PC-3 (cell line): ENCODE measurements around the gene RNF149. TPM values are rescaled to one million over a fixed set of nuclear protein-coding genes. Genes with fewer than 3 reads are reported as not detected.

Source experiments
- ATAC-seq: fragments of 200-7000 bp; cut with Tn5 transposase; 2 replicates; pipeline ENCODE4 v1.9.1; 2020; ENCODE audit warnings: mild to moderate bottlenecking, moderate library complexity
- BruUV-seq: library from RNA; stranded (reverse); fragments of 400-500 nt; replicated peaks from 2 replicates; lab custom pipeline; 2021; lab: Mats Ljungman, UMichigan
- CTCF ChIA-PET: fragments of 300-600 bp; sonication (Branson Sonifier 250); formaldehyde crosslinking; loops from one replicate; lab custom pipeline; 2022; ENCODE audit warnings: antibody characterized with exemption; lab: Charles Lee
- POLR2A ChIA-PET: fragments of 300-600 bp; sonication (Branson Sonifier 250); formaldehyde crosslinking; loops from one replicate; lab custom pipeline; 2022; ENCODE audit warnings: antibody characterized with exemption; ENCODE audit not compliant: unreplicated experiment; lab: Charles Lee
- DNase-seq: peaks from one replicate; pipeline ENCODE4 v3.0.0-alpha.2; 2015
- H2AFZ ChIP-seq: fragments of 300-600 bp; sonication (generic); 2 replicates; pipeline ENCODE4 v1.6.0; 2016; ENCODE audit warnings: antibody characterized with exemption, low read length
- H3F3A ChIP-seq: fragments of 300-600 bp; sonication (generic); one replicate; pipeline ENCODE4 v1.6.0; 2017; ENCODE audit warnings: antibody characterized with exemption, low read length, control low read depth, mild to moderate bottlenecking; ENCODE audit not compliant: unreplicated experiment
- H3K27ac ChIP-seq: fragments of 300-600 bp; sonication (generic); 2 replicates; pipeline ENCODE4 v1.5.1; 2016; ENCODE audit warnings: mild to moderate bottlenecking, low read length
- H3K27me3 ChIP-seq: fragments of 300-600 bp; sonication (generic); 2 replicates; pipeline ENCODE4 v1.6.1; 2016; ENCODE audit warnings: low read length, mixed read lengths
- H3K36me3 ChIP-seq: fragments of 300-600 bp; sonication (generic); 2 replicates; pipeline ENCODE4 v1.6.1; 2016; ENCODE audit warnings: low read depth, mixed run types, low read length, mixed read lengths
- H3K4me1 ChIP-seq: fragments of 300-600 bp; sonication (generic); 2 replicates; pipeline ENCODE4 v1.5.1; 2016; ENCODE audit warnings: low read length; ENCODE audit not compliant: insufficient read depth
- H3K4me2 ChIP-seq: fragments of 300-600 bp; sonication (generic); 2 replicates; pipeline ENCODE4 v1.6.0; 2016; ENCODE audit warnings: low read length
- H3K4me3 ChIP-seq: fragments of 300-600 bp; sonication (generic); 2 replicates; pipeline ENCODE4 v1.5.1; 2016; ENCODE audit warnings: mild to moderate bottlenecking, low read length, mixed read lengths
- H3K79me2 ChIP-seq: fragments of 300-600 bp; sonication (generic); 2 replicates; pipeline ENCODE4 v1.6.1; 2017; ENCODE audit warnings: low read length, mixed read lengths
- H3K9ac ChIP-seq: fragments of 300-600 bp; sonication (generic); 2 replicates; pipeline ENCODE4 v1.6.0; 2016; ENCODE audit warnings: mild to moderate bottlenecking, low read length
- H3K9me2 ChIP-seq: fragments of 300-600 bp; sonication (generic); replicated peaks from 2 replicates; pipeline ENCODE4 v1.6.1; 2016; ENCODE audit warnings: mixed run types, low read length, mixed read lengths
- H3K9me3 ChIP-seq: fragments of 300-600 bp; sonication (generic); 2 replicates; pipeline ENCODE4 v1.6.1; 2016; ENCODE audit warnings: low read length, mixed read lengths
- H4K20me1 ChIP-seq: fragments of 300-600 bp; sonication (generic); 2 replicates; pipeline ENCODE4 v1.6.1; 2016; ENCODE audit warnings: low read length, mixed read lengths
- CTCF ChIP-seq: fragments of 300-600 bp; sonication (generic); conservative IDR thresholded peaks from 2 replicates; pipeline ENCODE4 v1.5.1; 2017; ENCODE audit warnings: antibody characterized with exemption, low read depth, mild to moderate bottlenecking, low read length
- EZH2 ChIP-seq: fragments of 300-600 bp; sonication (generic); IDR thresholded peaks from one replicate; pipeline ENCODE4 v1.6.1; 2017; ENCODE audit warnings: antibody characterized with exemption, mild to moderate bottlenecking, low read length; ENCODE audit not compliant: unreplicated experiment
- EZH2phosphoT487 ChIP-seq: fragments of 300-600 bp; sonication (generic); IDR thresholded peaks from 2 replicates; pipeline ENCODE4 v1.6.1; 2018; ENCODE audit warnings: mild to moderate bottlenecking, antibody characterized with exemption, low read length, borderline replicate concordance
- intact Hi-C: fragments of 100-400 bp; cut with micrococcal nuclease; formaldehyde crosslinking; loops from 2 replicates; pipeline ENCODE4 v1.9.0; 2023
- total RNA-seq: library from RNA; depleted of rRNA; stranded (reverse); fragments of >200 nt; gene quantifications from 2 replicates; pipeline ENCODE4 v1.2.3, GENCODE V29; 2014

RNF149 gene
- total RNA-seq, 1 experiment from 2014 or later: 47.3 TPM

DNA sequence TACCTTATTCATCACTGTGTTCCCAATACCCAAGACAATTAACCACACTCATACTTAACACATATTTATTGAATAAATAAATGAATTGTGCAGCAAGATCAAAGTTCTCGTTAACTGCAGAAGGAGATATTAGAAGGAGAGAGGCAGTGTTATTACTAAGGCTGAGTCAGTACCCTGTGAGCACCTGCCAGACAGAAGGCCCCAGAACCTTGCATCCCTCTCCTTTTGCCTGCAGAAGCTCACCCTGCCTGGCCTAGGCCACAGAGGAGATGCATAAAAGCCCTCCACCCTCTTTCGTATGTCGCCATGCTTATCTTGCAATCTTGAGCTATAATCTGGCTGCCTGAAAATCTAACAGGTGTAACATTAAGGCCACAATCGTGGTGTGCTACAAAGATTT, 20.5 kb upstream of the RNF149 start:
- H3K9ac ChIP-seq: peak overlapping the region; percentile 85
- CTCF ChIA-PET: no interaction called here
- peak; percentile 71 for DNase-seq

GRCh38 chr2:101328474-101329007, 20.0 kb upstream of the RNF149 start:
- H3K9ac ChIP-seq: peak overlapping the region; percentile 85
- H3K27ac ChIP-seq: peak overlapping the region; percentile 97
- H3K4me2 ChIP-seq: peak overlapping the region; percentile 83
- intact Hi-C loops: loop anchor here (1.0 to 5.0 kb wide), 2 partner anchors 20 to 51 kb away; partner anchors contain the start of gene RNF149
- ChIA-PET CTCF (no interaction called here), POLR2A (interaction anchor here (0.6 kb wide), 2 partner anchors 14 to 191 kb away, joined by 3 to 15 read pairs; no protein-coding TSS in a partner anchor)
- H3F3A ChIP-seq: peaks cover 14% of the 10 kb centered on the region
- H3K79me2 ChIP-seq: no peaks in the 10 kb centered on the region
- peak; percentile 88 for DNase-seq
- peak overlapping the region; percentile 8; the same call in 1 of the 2 replicates for H2AFZ ChIP-seq
- no peaks in the 10 kb centered on the region for H3K27me3 ChIP-seq
- TF ChIP-seq CTCF: no peak
- TF ChIP-seq EZH2: no peak
- TF ChIP-seq EZH2phosphoT487: no peak
- peak overlapping the region; percentile 61 for H3K4me3 ChIP-seq
- H3K9me2 ChIP-seq: no peaks in the 10 kb centered on the region
- H4K20me1 ChIP-seq: no peaks in the 10 kb centered on the region
- H3K9me3 ChIP-seq: peaks cover 9% of the 10 kb centered on the region; the same call in 1 of the 2 replicates
- BruUV-seq: TSS peak; percentile 73
- H3K4me1 ChIP-seq: peaks cover 39% of the 10 kb centered on the region
- peak; percentile 85 for ATAC-seq
- H3K36me3 ChIP-seq: no peaks in the 10 kb centered on the region

More for the DNA sequence above, 20.5 kb upstream of the RNF149 start:
- H4K20me1 ChIP-seq: no peaks in the 10 kb centered on the region
- H3K79me2 ChIP-seq: no peaks in the 10 kb centered on the region
- H3K4me1 ChIP-seq: peaks cover 39% of the 10 kb centered on the region
- H3K4me2 ChIP-seq: peak overlapping the region; percentile 83
- H3F3A ChIP-seq: peaks cover 14% of the 10 kb centered on the region
- BruUV-seq: no TSS peak
- H3K36me3 ChIP-seq: no peaks in the 10 kb centered on the region
- peak overlapping the region; percentile 22; the same call in 1 of the 2 replicates for H3K4me3 ChIP-seq
- peak; percentile 71 for ATAC-seq
- intact Hi-C loops: loop anchor here (5.0 kb wide), 1 partner anchor 52 kb away; no protein-coding TSS in a partner anchor
- H3K9me2 ChIP-seq: no peaks in the 10 kb centered on the region
- H3K27ac ChIP-seq: peak overlapping the region; percentile 97
- H3K9me3 ChIP-seq: peaks cover 9% of the 10 kb centered on the region; the same call in 1 of the 2 replicates
- TF ChIP-seq EZH2phosphoT487: no peak
- TF ChIP-seq CTCF: no peak
- no peak for TF ChIP-seq EZH2
- H2AFZ ChIP-seq: no peak overlapping the region
- POLR2A ChIA-PET: interaction anchor here (0.6 kb wide), 2 partner anchors 13 to 191 kb away, joined by 3 to 15 read pairs; no protein-coding TSS in a partner anchor
- no peaks in the 10 kb centered on the region for H3K27me3 ChIP-seq
